Measurements from ENCODE around the gene PRKACA. TPM values are rescaled to one million over a fixed set of nuclear protein-coding genes. Genes with fewer than 3 reads are reported as not detected.

The PRKACA gene
- total RNA-seq, 2 donors from 2014 or later = 61.6 to 80.0 TPM

GRCh38 chr19:14103310-14103709 is 14.3 kb downstream of the PRKACA start:
- ATAC-seq = peak in 1 of 2 donors; percentile 27
- no peak overlapping the region for H3K27ac Mint-ChIP-seq
- H3K4me1 Mint-ChIP-seq (ENCODE audit: low read depth in 2 of 2) = no peaks in the 10 kb centered on the region
- no peaks in the 10 kb centered on the region for H3K27me3 Mint-ChIP-seq
- H3K4me3 Mint-ChIP-seq = no peak overlapping the region
- no peaks in the 10 kb centered on the region for H3K9me3 Mint-ChIP-seq
- DNase-seq (ENCODE audit: low spot score) = no peak
- H3K36me3 Mint-ChIP-seq = no peaks in the 10 kb centered on the region

DNA sequence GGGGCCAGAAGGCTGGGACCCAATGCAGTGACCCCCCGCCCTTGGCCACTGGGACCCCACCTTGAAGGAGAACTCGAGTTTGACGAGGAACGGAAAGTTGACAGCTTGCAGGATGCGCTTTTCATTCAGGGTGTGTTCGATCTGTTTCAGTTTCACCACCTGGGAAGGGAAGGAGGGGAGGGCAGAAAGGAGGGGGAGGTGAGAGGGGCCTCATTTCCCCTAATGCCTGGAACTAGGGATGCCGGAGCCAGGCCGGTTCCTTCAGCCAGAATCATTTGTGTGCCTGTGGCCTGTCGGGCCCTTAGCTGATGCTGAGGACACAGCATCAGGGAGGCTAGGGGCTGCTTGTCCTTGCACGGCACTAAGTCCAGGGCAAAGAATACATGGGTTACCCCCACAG is 14.8 kb downstream of the PRKACA start:
- Mint-ChIP-seq H3K36me3 (no peaks in the 10 kb centered on the region), H3K4me1 (ENCODE audit: low read depth in 2 of 2) (no peaks in the 10 kb centered on the region), H3K9me3 (no peaks in the 10 kb centered on the region), H3K27me3 (no peaks in the 10 kb centered on the region), H3K4me3 (no peak overlapping the region), H3K27ac (no peak overlapping the region)
- ATAC-seq (no peak), DNase-seq (ENCODE audit: low spot score) (no peak)

GRCh38 chr19:14102102-14102696 is 15.4 kb downstream of the PRKACA start:
- no peaks in the 10 kb centered on the region for H3K36me3 Mint-ChIP-seq
- H3K27ac Mint-ChIP-seq = no peak overlapping the region
- no peak overlapping the region for H3K4me3 Mint-ChIP-seq
- no peaks in the 10 kb centered on the region for H3K27me3 Mint-ChIP-seq
- ATAC-seq (no peak), DNase-seq (ENCODE audit: low spot score) (no peak)
- H3K4me1 Mint-ChIP-seq (ENCODE audit: low read depth in 2 of 2) = no peaks in the 10 kb centered on the region
- no peaks in the 10 kb centered on the region for H3K9me3 Mint-ChIP-seq

- Mint-ChIP-seq H3K4me1 (ENCODE audit: low read depth in 2 of 2) (no peaks in the 10 kb centered on the region), H3K27me3 (no peaks in the 10 kb centered on the region), H3K36me3 (no peaks in the 10 kb centered on the region), H3K9me3 (no peaks in the 10 kb centered on the region), H3K27ac (no peak overlapping the region), H3K4me3 (no peak overlapping the region)
- no peak for DNase-seq (ENCODE audit: low spot score)
- ATAC-seq = no peak
These were observed 16.5 kb downstream of the PRKACA start for GRCh38 chr19:14101003-14101545.

GRCh38 chr19:14097532-14098151 is 19.9 kb downstream of the PRKACA start:
- Mint-ChIP-seq H3K36me3 (peaks cover 7% of the 10 kb centered on the region), H3K9me3 (no peaks in the 10 kb centered on the region), H3K27ac (no peak overlapping the region), H3K4me3 (no peak overlapping the region), H3K4me1 (ENCODE audit: low read depth in 2 of 2) (peaks cover 0 to 6% of the 10 kb centered on the region in 2 donors), H3K27me3 (no peaks in the 10 kb centered on the region)
- no peak for DNase-seq (ENCODE audit: low spot score)
- ATAC-seq = no peak

DNA sequence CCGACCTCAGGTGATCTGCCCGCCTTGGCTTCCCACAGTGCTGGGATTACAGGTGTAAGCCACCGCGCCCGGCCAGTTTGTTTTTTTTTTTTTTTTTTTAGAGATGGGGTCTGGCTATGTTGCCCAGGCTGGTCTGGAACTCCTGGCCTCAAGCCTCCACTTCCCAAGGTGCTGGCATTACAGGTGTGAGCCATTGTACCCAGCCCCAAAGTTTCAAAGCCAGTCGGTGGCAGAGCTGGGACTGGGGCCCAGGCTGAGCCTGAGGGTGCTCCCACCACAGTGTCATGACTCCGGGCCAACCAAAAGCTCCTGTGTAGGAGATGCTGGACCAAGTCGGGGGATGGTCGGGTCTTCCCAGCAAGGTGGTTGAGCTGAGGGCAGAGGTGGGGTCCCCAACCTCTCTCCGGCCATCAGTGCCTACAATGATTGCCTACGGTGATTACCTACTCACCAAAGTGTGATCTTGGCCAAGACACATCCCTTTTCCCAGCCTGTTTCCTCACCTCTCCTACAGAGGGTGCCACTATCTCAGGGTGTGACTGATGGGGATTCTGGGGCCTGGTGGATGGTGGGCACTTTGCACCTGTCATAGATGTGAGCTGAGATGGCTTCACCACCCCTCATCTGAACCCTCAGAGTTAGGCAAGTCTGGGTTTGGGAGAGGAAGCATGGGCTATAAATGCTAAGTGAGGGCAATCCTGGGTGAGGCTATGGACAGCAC is 21.1 kb downstream of the PRKACA start:
- Mint-ChIP-seq H3K9me3 (no peaks in the 10 kb centered on the region), H3K27me3 (no peaks in the 10 kb centered on the region), H3K27ac (no peak overlapping the region), H3K4me1 (ENCODE audit: low read depth in 2 of 2) (peaks cover 7 to 14% of the 10 kb centered on the region in 2 donors), H3K36me3 (peaks cover 7% of the 10 kb centered on the region), H3K4me3 (no peak overlapping the region)
- ATAC-seq (no peak), DNase-seq (ENCODE audit: low spot score) (no peak)

DNA sequence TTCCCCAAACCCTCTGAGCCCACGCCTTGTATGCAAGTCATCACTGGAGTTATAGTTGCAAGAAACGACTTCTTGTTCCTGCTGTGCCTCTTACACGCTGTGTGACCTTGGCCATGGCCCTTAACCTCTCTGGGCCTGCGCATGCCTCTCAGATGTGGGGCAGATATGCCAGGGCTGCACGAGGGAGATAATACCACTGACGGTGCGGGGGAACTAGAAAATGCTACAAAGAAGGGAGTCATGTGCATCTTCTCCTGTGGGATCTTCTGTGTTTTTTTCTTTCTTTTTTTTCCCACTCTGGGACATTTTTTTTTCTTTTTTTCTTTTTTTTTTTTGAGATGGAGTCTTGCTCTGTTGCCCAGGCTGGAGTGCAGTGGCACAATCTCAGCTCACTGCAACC is 22.7 kb downstream of the PRKACA start:
- H3K4me3 Mint-ChIP-seq = no peak overlapping the region

DNA sequence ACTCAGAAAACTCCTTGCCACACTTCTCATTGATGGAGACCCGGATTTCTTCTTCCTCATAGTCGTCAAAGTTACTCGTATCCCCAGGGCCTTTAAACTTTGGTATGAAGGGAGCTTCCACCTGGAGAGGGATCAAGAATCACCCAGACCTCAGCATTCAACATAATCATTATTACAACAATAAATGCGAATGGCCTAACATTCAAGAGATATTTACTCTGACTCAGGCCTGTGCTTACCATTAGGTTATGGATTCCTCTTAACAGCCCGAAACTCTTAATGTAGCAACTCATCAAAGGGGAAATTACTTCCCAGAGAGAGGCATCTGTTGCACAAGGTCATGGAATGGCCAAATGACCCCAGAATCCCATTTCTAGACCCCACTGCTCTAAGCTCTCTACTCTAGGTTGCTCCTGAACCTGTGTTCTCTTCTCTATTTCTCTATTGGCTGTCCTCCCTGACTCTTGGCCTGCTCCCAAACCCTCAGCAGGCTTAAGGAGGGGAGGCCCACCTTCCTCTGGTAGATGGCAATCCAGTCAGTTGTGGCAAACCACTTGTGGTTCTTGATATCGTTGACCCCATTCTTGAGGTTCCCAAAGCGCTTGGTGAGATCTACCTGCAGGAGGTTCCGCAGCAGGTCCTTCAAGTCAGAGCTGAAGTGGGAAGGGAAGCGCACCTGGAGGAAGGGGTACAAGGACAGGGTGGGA is 24.3 kb downstream of the PRKACA start:
- H3K4me3 Mint-ChIP-seq = peak overlapping the region; percentile 42
- no peaks in the 10 kb centered on the region for H3K27me3 Mint-ChIP-seq
- no peak for ATAC-seq
- H3K4me1 Mint-ChIP-seq (ENCODE audit: low read depth in 2 of 2) = peaks cover 13 to 19% of the 10 kb centered on the region in 2 donors
- DNase-seq (ENCODE audit: low spot score) = no peak
- H3K27ac Mint-ChIP-seq = no peak overlapping the region
- H3K36me3 Mint-ChIP-seq = peaks cover 12% of the 10 kb centered on the region
- no peaks in the 10 kb centered on the region for H3K9me3 Mint-ChIP-seq

More for the DNA sequence above, 22.7 kb downstream of the PRKACA start:
- ATAC-seq = no peak
- Mint-ChIP-seq H3K9me3 (no peaks in the 10 kb centered on the region), H3K27me3 (no peaks in the 10 kb centered on the region), H3K27ac (no peak overlapping the region), H3K36me3 (peaks cover 7% of the 10 kb centered on the region), H3K4me1 (ENCODE audit: low read depth in 2 of 2) (peaks cover 8 to 15% of the 10 kb centered on the region in 2 donors)
- no peak for DNase-seq (ENCODE audit: low spot score)

DNA sequence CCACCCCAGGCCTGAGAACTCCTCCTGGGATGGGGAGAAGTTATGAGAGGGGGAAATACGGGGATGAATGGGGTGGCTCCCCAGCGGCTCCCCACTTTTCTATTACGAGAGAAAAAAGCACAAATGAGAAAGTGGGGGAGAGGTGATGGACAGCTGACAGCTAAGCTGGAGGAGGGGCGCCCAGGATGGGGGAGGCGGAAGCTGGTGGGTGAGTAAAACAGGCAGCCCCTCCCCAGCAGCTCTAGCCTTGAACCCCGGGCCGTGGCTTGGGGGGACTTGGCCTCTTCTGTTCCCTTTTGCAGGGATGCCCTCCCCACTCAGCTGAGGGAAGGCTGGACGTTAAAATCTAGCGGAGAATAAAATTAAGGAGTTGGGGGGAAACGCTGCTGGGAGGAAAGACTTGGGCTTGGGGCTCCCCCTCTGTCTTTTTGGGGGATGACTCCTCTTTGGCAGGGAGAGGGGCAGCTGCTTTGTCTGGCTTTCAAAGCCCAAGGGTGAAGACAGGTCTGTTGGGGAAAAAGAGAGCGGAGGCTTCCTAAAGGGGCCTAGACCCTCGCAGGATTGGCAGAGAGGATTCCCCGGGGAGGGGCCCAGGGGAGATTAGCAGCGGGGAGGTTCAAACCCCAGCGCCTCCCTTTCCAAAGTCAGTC is 25.6 kb downstream of the PRKACA start:
- Mint-ChIP-seq H3K9me3 (no peaks in the 10 kb centered on the region), H3K27me3 (no peaks in the 10 kb centered on the region), H3K4me3 (peak overlapping the region; percentile 94), H3K36me3 (peaks cover 12% of the 10 kb centered on the region), H3K4me1 (ENCODE audit: low read depth in 2 of 2) (peaks cover 13 to 19% of the 10 kb centered on the region in 2 donors), H3K27ac (peak overlapping the region; percentile 91 to 95)
- DNase-seq (ENCODE audit: low spot score) = no peak
- no peak for ATAC-seq

GRCh38 chr19:14091081-14091812 is 26.3 kb downstream of the PRKACA start:
- DNase-seq (ENCODE audit: low spot score) (peak; percentile 87), ATAC-seq (peak; percentile 91 to 93)
- H3K4me1 Mint-ChIP-seq (ENCODE audit: low read depth in 2 of 2) = peaks cover 13 to 19% of the 10 kb centered on the region in 2 donors
- H3K4me3 Mint-ChIP-seq = peak overlapping the region; percentile 94
- H3K36me3 Mint-ChIP-seq = peaks cover 12% of the 10 kb centered on the region
- H3K9me3 Mint-ChIP-seq = no peaks in the 10 kb centered on the region
- H3K27me3 Mint-ChIP-seq = no peaks in the 10 kb centered on the region
- peak overlapping the region; percentile 91 to 95 for H3K27ac Mint-ChIP-seq

DNA sequence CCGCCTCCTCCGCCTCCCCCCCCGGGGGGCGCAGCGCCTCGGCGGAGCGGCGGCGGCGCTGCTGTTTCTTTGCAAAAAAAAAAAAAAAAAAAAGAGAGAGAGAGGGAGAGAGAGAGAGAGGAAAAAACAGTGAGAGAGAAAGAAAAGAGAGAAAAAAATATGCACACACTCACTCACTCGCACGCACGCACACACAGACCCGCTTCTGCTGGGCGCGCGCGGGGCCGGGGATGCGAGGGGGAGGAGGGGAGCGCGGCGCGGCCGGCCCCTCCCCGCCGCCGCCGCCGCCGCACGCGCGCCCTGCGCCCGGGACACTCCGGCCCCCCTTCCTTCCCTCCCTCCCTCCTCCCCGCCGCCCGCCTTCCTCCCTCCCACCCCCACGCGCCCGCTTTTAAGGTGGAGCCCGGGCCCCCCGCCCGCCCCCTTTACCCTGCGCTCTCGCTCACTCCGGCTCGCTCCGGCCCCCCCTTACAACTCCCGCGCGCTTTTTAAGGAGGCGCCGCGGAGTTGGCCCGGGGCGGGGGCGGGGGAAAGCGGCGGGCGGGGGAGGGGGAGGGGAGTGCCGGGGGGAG is 27.0 kb downstream of the PRKACA start, which contains the start of gene SAMD1:
Gene SAMD1, minus strand, starts transcription at position 243 of the 572 bp plus-strand sequence.
- DNase-seq (ENCODE audit: low spot score) = peak; percentile 80
- H3K27ac Mint-ChIP-seq = peak within 1 kb of the TSS; percentile 91 to 95
- H3K27me3 Mint-ChIP-seq = no peaks in the 10 kb centered on the region
- peaks cover 12% of the 10 kb centered on the region for H3K36me3 Mint-ChIP-seq
- peaks cover 13 to 19% of the 10 kb centered on the region in 2 donors for H3K4me1 Mint-ChIP-seq (ENCODE audit: low read depth in 2 of 2)
- peak within 1 kb of the TSS; percentile 94 for H3K4me3 Mint-ChIP-seq
- peak; percentile 73 to 81 for ATAC-seq
- H3K9me3 Mint-ChIP-seq = no peaks in the 10 kb centered on the region

- Mint-ChIP-seq H3K36me3 (peaks cover 12% of the 10 kb centered on the region), H3K27me3 (no peaks in the 10 kb centered on the region), H3K27ac (peak overlapping the region in 1 of 2 donors; percentile 3), H3K4me1 (ENCODE audit: low read depth in 2 of 2) (peaks cover 13 to 19% of the 10 kb centered on the region in 2 donors), H3K4me3 (peak overlapping the region; percentile 77), H3K9me3 (no peaks in the 10 kb centered on the region)
- ATAC-seq = peak; percentile 8 to 12
- peak; percentile 73 for DNase-seq (ENCODE audit: low spot score)
These were observed 27.7 kb downstream of the PRKACA start for GRCh38 chr19:14089662-14090508.

Measured in natural killer cell treated with Interleukin-12 subunit alpha and Interleukin-12 subunit beta and Interleukin-15 and Interleukin-18, amount 100 ng/mL, for 72 hours (primary cell).